ENCODE data around the gene RALGPS2.

The RALGPS2 gene

DNA sequence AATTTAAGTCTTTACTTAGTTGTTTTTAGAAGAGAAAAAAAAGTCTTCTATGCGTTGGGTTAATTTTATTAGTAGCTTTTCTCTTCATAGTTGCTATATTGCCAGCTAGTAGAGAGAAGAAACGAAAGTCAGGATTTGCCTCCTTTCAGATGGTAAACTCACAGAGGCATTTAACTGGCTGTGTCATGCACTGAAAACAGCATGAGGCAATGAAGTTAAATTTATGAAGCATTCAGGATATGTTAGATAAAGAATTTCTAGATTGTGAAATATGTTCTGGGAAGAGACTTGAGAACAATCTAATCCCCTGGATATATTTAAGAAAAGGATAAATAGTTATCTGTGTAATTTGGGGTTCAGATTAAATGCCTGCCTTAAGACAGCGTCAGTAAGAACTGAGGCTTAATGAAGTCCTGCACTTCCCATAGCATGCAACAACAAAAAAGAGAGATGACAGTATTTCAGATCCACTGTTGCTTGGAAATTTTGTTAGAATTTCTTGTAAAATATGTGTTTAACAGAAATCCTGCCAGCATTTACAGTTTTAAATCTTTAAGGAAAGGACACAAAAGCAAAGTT, 144.2 kb downstream of the RALGPS2 start:
- no peak for DNase-seq

DNA sequence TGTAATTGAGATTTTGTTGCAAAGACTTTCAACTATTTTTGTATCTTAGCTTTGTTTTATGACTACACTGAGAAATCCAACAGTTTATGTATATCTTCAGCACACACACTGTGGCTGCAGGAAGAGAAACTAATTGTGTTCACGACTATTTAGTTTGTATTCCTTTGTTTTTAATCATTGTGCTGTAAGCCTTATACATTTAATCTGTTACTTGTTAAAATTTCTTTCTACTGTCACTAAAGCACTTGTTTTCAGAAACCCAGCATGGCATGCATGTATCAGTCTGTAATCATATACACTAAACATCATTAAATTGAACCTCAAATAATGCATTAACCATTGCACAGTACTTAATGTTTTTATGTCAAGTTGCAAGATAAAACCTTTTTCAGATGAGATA, 145.2 kb downstream of the RALGPS2 start:
- DNase-seq: no peak

DNA sequence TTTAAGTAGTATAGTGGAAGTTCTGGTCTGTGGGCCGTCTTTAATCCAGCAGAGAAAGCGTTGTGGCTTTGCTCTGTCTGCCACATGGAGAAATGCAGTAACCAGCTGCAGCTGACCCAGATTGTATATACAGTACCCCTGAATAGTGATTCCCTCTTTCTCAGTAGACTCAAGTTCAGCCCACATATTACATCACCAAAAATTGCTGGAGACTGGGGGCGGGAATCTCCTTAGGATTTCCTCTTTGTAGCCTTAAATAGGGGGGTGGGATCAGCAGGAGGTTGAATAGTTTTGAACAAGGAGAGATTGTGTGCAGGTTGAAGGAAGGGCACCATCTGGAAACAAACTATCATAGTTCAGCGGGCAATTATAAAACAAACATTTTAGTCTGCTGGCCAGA, 145.9 kb downstream of the RALGPS2 start, which contains the start of gene ANGPTL1:
Gene ANGPTL1 (minus strand): TSS at position 134 of the 400 bp plus-strand sequence. CDS start 5,301 bp downstream, outside the sequence.
- no peak for DNase-seq

DNA sequence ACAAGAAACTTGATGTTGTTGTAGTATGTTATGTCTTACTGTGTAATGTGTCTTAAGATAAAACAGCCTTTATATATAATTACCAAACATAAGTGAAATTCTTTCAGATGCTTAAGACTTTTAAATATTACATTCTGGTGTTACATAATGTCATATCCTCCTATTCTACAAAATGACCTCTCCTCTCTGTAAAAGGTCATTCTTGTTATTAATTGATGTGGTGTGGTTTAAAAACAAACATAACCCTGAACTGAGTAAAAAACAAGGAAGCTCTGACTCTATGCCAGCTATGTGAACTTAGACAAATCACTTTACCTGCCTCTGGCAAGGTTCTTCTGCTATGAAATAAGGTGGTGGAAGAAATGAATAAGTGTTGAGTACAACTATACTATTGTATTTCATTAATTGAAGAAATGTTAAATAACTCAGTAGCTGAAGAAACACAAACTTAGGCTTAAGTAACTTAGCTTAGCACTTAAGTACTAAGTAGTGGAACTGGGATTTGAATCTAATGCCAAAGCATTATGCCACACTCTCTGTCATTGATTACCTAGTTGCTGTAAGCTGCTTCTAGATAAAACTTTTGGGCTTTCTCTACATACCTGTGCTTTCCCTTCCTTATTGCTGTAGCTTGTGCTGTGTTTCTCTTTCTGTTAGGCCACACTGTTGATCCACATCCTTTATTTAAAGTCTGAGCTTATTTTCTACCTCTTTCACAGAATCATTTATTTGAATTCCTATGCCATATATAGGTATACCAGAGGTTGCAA, 146.7 kb downstream of the RALGPS2 start:
- DNase-seq: no peak

DNA sequence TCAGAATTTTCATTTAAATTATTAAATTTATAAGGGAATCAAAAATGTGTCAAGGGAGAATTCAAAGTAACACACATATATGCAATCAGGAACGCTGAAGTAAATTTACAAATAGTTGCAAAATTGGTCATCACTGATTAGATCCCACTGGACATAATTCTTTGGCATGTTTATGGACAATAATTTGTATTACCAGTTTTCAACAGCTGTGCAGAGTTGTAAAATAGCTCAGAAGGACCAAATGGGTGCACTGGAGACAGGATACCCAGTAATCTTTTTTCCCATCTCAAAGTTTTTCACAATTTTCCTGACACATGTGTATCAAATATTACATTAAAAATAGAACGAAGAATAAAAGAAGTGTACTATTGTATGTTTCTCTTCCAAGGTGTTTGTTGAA, 149.9 kb downstream of the RALGPS2 start:
- no peak for DNase-seq

DNA sequence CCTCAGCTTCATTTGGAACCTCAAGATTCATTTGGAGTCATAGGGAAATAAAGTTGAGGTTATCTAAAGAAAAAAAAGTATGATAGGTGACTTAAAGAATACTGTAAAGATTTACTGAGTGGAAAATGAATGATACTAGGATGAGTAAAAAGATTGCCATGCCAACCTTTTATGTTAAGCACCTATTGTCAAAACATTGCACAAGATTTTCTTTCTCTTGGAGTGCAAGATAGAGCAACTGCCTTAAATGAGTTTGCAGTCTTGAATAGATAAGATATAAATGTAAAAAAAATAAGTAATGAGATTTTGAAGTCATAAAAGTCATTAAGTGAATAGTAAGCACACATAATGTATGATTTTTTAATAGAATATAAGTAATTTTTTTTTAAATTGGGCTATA, 150.9 kb downstream of the RALGPS2 start:
- DNase-seq: no peak

DNA sequence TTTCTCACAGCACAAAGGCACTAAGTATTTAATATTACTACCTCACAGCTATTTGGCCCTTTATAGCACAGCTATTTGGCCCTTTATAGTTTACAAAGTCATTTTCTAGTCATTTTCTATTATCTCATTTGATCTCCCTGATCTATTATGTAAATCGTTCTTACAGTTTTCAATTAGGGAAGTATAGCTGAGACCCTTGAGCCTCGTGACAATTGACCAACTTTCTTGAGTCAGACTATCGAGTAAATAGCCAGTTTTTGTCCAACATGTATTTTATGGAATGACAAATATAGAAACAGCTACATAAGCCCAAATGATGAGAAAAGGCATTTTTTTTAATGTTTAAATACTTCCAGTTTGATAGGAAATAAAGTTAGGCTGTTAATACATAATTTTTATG, 152.9 kb downstream of the RALGPS2 start:
- DNase-seq: no peak

DNA sequence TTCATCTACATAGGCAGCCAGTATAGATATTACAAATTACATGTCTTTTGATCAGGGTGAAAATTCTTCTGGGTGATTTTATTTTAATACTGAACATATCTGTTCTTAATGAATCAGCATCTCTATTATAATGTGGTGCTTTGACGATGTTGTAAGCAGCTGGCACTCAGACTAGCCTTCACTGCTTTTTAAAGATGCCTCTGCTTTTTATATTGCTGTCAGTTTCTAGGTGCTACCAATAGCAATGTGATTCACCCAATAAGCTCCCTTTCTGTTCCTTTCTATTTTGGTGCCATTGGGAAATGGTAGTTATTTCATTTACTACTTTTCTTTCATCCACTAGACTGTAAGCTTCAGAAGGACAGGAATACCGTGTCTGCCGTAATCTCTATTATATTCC, 156.9 kb downstream of the RALGPS2 start:
- no peak for DNase-seq

DNA sequence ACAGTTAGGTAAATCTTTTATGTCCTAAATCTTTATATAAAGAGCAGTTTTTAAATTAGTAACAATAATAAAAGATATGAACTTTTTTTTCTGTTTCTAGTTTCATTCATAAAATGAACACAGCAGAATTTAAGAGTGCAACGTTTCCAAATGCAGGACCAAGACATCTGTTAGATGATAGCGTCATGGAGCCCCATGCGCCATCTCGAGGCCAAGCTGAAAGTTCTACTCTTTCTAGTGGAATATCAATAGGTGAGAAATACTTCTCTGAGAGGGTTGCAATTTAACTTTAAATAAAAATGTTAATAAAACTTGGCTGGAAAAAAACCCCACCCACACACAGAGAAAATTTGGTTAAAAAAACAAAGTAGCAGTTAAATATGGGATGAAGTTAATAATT, 160.8 kb downstream of the RALGPS2 start:
- no peak for DNase-seq

DNA sequence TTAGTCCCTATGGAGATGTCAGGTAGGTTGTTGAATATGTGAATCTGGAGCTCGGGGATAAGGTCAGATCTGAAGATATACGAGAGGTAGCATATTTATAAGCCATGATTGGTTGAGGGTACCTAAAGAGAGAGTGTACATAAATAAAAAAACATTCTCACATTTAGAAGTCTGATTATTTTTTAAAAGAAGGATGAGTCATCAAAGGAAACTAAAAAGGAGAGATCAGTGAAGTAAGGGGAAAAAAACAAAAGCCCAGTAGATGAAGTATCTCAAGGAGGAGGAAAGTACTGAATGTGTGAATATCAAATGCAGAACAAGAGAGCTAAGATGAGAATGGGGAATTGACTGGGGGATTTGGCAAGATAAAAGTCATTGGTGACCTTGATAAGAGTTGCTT, 161.5 kb downstream of the RALGPS2 start:
- DNase-seq: no peak

DNA sequence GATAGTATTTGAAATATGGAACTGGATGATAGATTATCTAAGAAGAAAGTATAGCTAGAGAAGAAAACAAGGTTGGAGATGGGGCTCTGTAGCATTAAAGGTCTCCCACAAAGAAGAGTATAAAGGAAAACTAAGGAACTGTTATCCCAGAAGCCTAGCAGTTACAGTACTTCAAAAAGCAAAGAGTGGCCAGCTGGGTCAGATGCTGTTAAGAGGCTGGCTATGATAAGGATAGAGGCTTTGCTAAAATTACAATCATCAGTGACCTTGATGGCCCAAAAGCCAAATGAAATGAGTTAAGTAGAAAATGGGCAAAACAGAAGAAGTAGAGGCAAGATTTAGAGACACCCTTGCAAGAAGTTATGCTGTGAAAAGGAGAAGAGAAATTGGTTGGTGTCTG, 170.9 kb downstream of the RALGPS2 start:
- no peak for DNase-seq

DNA sequence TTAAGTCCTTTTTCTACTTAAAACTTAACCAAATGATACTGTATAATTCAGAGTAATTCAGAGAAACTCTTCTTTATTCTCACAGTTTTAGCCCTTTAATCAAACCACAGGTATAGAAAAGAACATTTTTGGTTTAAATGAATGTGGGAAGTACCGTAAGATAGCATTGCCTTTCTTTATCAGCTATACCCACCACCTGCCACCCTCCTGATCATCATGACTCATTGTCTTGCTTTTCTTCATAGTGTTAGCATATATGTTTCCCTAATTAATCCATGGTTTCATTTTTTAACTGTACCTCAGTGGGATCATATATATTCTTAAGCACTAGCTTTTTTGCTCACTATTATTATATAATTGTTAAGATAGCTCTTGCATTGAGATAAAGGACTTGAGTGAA, 173.4 kb downstream of the RALGPS2 start:
- no peak for DNase-seq

DNA sequence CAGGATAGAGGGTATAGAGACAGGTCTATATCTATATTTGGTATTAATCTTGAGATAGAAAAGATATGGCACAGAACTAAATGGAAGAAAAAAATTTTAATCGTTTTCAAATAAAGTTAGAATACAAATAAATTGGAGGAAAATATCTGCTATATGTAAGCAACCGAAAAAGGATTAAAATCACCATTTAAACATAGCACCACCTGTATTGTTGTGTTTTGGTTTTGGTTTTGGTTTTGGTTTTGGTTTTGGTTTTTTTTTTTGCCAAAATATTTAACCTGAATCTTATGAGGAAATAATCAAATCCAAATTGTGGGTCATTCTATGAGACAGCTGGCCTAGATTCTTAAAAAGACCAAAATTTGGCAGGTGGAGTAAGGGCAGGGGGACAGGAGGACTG, 174.4 kb downstream of the RALGPS2 start:
- DNase-seq: no peak

DNA sequence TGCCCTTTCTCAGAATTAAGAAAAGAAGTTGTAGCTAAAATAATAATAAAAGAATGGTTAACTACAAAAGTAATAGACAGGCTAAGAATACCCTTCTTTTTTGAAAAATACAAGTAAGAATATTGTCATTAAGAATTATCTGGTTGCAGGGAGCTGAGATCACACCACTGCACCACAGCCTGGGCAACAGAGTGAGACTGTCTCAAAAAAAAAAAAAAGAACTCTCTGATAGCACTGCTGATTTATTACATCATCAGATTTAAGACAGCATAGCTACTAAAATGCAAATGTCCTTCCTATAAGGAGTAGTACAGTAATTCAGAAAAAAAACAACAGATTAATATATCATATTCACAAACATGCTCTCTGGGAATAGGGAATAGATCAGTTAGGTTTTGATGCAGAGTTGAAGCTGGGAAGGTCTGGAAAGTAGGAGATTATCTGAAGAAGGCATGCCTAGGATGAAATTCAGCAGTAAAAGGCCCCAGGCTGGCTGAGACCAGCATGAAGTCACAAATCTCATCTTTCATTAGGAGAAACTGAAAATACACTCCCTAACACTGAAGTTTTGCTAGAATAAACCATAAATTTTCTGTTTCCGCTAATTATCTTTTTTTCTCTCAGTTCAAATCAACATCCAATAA, 176.6 kb downstream of the RALGPS2 start:
- no peak for DNase-seq

DNA sequence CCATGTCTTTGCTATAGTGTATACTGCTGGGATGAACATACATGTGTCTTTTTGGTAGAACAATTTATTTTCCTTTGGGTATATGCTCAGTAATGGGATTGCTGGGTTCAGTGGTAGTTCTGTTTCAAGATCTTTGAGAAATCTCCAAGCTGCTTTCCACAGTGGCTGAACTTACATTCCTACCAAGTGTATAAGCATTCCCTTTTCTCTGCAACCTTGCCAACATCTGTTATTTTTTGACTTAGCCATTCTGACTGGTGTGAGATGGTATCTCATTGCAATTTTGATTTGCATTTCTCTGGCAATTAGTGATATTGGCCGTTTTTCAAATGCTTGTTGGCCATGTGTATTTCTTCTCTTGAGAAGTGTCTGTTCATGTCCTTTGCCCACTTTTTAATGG, 183.3 kb downstream of the RALGPS2 start:
- DNase-seq: peak; percentile 15

DNA sequence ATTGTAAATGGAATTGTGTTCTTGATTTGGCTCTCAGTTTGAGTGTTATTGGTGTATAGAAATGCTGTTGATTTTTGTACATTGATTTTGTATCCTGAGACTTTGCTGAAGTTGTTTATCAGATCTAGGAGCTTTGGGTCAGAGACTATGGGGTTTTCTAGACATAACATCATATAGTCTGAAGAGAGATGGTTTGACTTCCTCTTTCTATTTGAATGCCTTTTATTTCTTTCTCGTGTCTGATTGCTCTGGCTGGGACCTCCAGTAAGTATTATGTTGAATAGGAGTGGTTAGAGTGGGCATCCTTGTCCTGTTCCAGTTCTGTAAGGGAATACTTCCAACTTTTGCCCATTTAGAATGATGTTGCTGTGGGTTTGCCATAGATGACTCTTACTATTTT, 185.0 kb downstream of the RALGPS2 start:
- no peak for DNase-seq

DNA sequence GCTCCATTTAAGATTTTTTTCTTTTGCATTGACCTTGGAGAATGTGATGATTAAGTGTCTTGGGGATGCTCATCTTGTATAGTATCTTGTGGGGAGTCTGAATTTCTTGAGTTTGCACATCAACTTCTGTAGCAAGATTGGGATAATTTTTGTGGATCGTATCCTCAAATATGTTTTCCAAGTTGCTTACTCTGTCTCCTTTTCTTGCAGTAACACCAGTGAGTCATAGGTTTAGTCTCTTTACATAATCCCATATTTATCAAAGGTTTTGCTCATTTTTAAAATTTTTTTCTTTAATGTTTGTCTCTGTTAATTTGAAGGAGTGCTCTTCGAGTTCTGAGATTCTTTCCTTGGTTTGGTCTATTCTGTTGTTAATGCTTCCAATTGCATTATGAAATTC, 187.6 kb downstream of the RALGPS2 start:
- DNase-seq: no peak

DNA sequence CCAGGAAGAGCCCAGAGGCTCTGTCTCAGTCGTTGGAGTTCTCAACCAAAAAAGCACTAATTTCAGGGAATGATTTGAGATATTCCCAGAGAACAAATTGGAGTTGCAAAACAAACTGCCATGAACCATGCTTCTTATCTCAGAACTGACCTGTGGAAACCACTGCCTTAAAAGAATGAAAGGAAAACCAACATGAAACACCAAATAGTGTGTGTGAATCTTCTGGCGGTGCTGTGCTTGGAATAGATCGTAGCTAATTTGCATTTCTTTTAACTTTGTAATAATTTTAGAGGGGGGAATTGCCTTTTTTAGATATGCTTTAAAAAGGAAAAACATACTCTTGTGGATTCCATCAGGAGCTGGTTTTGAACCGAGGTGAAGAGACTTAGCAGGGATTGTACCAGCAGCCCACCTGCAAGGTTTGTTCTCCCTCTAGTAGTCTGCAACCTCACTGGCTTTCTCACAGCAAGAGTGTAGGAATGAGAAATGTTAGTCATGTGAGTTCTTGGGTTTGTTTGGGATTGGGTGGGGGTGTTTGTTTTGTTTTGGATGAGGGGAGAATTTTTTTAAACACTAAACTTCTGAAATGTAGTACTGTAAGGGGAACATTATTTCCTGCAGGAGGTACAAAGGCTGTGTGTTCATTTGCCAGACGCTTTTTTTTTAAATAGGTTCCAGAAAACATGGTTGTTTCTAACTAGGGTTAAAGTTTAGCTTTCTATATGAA, 191.6 kb downstream of the RALGPS2 start:
- no peak for DNase-seq

DNA sequence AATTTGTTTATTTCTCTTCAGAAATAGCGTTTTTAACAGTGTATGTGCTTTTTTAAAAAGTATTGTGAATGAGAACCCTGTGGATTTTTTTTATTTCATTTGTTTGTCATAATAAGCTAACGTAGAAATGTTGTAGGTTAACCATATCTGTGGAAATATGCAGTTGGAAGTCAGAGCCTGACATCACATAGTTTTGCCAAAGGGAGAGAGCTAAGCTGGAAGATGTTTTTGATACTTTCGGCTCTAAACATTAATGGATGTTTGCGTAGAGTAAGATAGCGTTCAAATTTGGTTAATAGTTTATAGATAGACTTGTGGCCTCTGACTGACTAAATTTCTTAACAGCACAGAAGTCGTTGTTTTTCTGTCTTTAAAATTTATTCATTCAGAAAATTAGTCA, 193.3 kb downstream of the RALGPS2 start:
- DNase-seq: no peak

DNA sequence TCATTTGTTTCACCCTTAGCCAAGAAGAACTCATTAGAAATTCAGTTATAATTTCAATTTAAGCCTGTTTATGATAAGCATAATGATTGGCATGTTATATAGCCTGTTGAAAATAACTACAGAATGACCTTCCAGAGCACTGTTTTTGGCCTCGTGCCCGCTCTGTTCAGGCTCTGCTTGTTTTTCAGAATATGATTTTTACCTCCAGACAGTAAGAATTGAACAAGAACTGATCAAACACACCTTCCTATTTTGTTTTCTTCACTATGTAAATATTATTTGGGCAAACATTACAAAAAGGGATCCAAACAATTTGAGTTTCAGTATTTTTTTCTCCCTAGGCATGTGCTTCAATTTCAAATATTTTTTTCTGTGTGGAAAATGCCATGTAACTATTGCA, 193.9 kb downstream of the RALGPS2 start:
- DNase-seq: no peak

DNA sequence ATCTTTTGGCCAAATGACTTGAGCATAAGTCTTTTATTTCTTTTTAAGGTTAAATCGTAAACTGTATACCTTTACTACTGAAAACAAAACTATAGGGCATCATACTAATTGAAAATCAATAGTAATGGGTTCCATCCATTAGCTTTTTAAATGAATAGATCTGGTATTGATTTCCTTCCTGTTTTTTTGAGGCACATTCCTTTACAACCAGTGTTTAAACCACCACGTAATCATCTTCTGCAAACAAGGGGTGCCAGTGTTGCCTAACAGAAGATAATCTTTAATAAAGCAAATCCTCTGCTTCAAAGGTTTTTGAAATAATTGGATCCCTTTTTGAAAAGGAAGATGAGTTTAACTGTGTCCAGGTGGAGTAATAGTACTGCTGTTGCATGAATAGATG, 194.5 kb downstream of the RALGPS2 start:
- no peak for DNase-seq

DNA sequence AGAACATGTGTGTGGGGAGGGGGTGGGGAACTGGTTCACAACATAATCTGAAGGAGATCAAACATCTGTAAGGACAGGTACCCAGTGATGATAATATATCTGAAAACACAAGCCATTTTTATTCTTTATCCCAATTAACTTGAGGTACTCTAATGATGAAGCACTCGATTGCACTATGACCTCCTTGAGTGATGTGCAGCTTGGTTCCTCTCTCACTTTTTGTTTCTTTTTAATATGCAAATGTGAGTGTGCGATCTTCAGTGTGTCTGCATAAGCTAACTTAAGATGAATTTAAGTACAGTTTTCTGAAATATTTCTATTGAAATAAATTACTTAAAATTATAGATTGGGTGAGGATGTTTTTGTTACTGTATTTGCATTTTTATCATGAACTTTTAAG, 196.5 kb downstream of the RALGPS2 start:
- no peak for DNase-seq

DNA sequence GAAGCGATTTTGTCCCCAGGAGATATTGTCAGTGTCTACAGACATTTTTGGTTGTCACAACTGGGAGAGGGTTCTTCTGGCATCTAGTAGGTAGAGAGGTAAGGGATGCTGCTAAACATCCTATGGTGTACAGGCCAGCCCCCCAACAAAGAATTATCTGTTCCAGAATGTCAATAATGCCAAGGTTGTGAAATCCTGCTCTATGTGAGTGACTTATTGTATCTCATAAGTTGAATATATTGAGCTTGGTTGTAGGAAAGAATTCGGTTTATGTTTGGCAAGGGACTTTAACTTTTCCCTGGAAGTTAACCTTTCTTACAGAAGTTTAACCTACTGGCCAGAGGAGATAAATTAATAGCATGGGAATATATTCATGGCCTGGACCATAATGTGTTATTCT, 198.5 kb downstream of the RALGPS2 start:
- no peak for DNase-seq

DNA sequence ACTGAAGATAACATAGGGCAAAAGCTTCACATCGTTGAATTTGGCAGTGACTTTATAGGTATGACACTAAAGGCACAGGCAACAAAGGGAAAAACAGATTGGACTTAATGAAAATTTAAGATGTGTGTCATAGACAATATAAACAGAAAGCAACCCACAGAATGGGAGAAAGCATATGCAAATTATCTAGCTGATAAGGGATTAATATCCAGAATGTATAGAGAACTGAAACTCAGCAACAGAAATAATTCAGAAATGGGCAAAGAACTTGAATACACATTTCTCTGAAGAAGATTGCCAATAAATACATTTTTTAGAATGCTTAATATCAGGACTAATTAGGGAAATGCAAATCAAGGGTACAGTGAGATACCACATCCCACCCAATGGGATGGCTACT, 201.0 kb downstream of the RALGPS2 start:
- no peak for DNase-seq

Measured in amniotic stem cell (primary cell).